IPS-NIHi7 (cell line): ENCODE results near the gene PSORS1C2.
"Not testable (repeated sequence)": the region's sequence is repeated elsewhere in the genome, so short reads cannot be mapped to it uniquely, and the experiment has no call there.

Experiments used
- DNase-seq: peaks from one replicate; pipeline ENCODE4 v3.0.0; 2012; ENCODE audit warnings: mixed read lengths; ENCODE audit errors: extremely low spot score

The PSORS1C2 gene

DNA sequence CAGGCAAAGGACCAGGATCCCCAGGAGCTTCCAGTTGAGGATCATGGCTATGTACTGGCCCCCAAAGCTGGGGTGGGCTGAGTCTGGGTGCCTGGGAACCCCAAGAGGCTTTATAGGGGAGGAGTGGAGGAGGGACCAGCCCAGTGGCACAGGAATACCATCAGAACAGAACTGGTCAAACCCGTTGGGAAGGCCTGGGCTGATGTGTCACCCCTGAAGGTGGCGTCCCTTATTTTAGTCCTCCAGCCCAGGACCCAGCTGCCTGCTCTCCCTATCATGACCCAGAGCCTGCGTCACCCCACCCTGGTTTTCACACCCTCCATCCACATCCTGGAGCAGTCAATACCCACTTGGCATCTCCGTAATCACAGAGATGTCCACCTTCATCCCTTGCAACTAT, at the start of gene PSORS1C2:
Gene PSORS1C2, minus strand, starts transcription at position 85 of the 400 bp plus-strand sequence. Its CDS starts 40 bp downstream, at position 45.
- DNase-seq, result no peak

DNA sequence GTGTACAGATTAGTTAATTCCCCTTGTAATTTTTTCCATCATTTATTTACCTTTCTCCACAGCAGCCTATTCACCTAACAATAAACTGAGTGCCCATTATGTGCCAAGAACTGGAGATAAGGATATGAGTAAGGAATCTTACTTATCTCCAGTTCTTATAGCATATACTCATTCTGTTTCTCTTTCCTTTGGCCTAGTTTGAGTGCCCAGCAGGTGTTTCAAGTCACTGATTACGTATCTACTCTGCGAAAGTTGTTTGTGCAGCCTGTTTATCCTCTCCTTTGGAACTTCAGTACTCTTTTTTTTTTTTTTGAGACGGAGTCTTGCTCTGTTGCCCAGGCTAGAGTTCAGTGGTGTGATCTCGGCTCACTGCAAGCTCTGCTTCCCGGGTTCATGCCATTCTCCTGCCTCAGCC, 48.9 kb upstream of the PSORS1C2 start:
- no peak for DNase-seq

DNA sequence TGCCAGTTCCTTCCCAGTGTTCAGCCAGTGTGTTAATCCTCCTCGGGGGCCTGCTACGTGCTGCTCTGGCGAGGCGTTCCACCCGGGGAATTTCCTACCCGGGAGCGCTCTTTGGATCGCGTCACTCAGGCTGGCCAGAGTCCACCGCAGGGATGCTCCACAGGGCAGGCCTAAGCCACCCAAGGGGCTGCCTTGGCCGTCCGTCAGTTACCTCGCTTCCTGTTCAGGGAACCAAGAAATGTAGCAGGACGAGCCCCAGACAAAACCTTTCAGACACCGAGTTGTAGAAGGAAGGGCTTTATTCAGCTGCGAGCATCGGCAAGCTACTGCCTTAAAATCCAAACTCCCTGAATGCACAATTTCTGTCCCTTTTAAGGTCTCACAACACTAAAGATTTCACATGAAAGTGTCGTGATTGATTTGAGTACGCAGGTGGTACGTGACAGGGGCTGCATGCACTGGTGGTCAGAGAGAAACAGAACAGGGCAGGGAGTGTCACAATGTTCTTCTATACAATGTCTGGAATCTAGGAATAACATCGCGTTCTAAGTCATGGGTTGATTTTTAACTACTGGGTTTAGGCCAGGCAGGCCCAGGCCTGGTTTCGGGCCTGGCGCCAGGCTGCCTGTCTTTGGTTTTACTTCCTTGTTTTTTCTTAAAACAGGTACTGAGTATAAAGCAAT, 47.3 kb upstream of the PSORS1C2 start:
- no peak for DNase-seq

DNA sequence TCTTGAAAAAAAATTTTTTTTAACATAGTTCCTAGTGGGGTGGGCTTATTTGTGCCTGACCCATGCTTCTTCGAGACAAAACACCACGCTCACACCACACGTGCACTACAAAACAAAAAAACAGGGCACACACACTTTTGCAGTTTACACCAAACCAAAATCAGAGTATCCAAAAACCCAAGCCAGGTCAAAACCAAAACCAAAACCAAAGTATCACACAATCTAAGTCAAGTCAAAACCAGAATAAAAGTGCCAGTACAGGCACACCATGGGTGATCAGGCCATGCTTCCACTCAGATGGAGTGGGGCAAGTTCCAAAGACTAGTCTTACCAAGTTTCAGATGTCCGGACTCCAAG, 46.8 kb upstream of the PSORS1C2 start:
- DNase-seq, result not testable (repeated sequence)

DNA sequence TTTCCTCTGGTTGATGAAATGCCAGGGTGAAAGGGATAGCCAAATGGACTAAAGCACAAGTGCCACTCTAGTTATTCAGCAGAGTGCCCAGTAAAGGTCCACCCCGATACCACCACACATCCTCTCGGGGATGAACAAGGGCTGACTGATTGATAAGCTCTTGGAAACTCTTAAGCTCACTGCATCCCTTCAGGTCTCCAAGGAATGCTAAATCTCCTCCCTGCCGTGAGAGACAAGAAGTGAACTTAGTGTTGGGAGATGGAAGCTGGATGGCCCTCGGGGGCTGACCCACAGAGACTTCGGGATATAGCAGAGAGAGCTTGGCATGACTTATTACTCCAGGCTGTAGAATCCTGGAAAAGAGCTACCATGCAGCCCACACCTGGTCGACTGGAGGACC, 45.0 kb upstream of the PSORS1C2 start:
- not testable (repeated sequence) for DNase-seq

GRCh38 chr6:31183287-31183686, 44.4 kb upstream of the PSORS1C2 start:
- DNase-seq, result not testable (repeated sequence)

DNA sequence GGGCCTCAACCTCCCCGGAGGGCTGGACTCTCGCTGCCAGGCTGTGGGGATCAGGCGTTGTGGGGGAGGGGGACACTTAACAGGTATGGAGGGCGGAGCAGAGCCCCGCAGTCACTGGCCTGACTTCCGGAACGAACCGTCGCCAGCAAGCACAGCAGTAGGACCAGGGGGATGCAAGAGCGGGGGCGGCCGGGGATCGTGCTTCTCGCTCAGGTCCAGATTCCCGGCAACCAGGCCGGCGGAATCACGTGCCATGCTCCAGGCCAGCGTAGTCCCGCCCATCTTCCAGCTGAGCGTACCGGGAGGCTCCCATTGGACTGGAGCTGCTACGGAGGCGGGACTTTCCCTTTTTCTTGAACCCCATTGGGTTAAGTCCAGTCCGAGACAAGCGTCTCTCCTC, 41.6 kb upstream of the PSORS1C2 start:
- DNase-seq, result peak; percentile 72

- no peak for DNase-seq
Measured at GRCh38 chr6:31179896-31180295, 41.0 kb upstream of the PSORS1C2 start.

DNA sequence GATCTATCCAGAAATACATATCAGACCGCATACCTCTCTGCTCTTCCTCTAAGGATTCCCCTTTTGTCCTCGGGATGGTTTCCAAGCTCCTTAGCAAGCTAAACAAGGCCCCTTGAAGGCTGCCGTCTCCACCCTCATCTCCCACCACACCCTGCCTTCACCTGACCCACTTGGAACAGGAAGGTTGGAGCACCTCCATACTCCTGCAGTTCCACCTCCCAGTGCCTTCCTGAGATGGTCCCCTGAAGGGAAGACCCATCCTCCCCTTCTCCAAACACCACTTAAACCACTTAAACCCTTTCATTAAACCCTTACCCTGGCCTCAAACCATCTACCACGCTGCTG, 40.1 kb upstream of the PSORS1C2 start:
- no peak for DNase-seq

- DNase-seq, result no peak
Measured at GRCh38 chr6:31178143-31179041, 39.5 kb upstream of the PSORS1C2 start.

DNA sequence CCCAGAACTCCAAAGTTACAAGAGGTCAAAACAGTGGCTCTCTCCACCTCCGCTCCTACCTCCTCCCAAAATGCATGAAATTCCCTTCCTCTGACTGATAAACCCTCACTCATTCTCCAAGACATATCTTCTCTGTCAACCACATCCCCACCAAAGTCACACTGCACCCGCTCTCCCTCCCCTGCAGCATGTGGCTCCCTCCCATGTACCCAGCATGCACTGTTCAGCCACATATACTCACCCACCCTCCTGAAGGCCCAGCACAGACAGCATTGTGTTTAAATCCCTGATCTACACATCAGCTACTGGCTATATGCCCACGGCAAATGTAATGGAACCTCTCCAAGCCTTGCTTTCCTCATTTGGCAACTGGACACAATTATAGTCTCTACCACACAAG, 37.1 kb upstream of the PSORS1C2 start:
- DNase-seq, result no peak

DNA sequence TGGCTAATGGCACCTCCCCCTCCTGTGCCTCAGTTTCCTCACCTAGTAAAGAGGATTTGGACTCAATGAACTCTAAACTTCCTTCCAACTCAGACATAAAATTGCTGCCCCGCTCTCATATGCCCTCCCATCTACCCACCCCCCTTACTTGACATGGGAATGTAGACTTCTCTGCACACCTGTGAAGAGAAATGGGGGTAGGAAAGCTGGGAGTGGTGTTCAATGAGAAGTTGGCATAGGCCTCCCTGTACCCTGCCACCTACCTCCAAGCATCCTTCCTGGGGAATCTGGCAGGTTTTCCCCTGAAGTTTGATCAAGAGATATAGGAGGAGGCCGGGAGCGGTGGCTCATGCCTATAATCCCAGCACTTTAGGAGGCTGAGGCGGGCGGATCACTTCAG, 35.5 kb upstream of the PSORS1C2 start:
- DNase-seq, result no peak

DNA sequence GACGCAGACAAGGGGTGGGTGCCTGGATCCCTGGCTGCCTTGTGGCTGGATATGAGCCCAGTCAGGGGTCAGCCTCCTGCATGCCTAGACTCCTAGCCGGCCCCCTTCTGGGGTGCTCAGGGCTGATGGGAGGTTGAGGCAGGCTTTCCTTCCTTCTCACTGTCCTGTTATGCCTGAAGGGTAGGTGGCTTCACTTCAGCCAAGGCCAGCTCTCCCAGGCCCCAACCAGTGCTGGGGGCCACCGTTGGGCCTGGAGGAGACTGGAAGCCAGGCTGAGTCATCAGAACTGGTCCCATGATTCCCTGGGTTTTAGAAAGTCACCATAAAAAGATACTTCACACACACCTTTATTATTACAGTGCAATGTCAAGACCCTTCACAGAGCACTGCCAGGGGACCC, 34.5 kb upstream of the PSORS1C2 start:
- no peak for DNase-seq

GRCh38 chr6:31172973-31173384, 34.1 kb upstream of the PSORS1C2 start:
- peak; percentile 82 for DNase-seq

- peak; percentile 77 for DNase-seq
Measured at GRCh38 chr6:31171931-31172905, 33.4 kb upstream of the PSORS1C2 start.

GRCh38 chr6:31170987-31171671, 32.3 kb upstream of the PSORS1C2 start:
- no peak for DNase-seq

GRCh38 chr6:31170600-31170881, 31.7 kb upstream of the PSORS1C2 start, which contains the start of gene POU5F1:
POU5F1 (minus strand) TSS chr6:31170682; CDS start chr6:31170620, 62 bp downstream.
- peak; percentile 53 for DNase-seq

- not testable (repeated sequence) for DNase-seq
Measured at GRCh38 chr6:31169858-31170599, 31.2 kb upstream of the PSORS1C2 start.

- DNase-seq, result no peak
Measured at GRCh38 chr6:31169123-31169857, 30.4 kb upstream of the PSORS1C2 start.

DNA sequence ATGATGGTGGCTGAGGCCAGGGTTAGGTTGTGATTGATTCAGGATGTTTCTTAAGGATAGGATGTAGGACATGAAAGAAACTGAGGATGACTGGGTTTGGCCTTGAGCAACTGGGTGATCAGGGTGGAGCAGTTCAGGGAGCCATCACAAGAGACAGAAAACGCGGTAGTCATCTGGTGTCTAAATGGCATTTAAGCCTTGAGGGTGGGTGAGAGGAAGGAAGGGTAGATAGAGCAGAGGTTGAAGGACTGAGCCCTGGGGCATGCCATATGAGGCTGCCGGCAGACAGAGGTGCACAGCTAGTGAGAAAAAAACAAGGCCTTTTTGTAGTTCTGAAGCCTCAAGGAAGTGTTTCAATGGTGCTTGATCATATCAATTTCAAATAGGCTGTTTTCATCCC, 29.7 kb upstream of the PSORS1C2 start:
- no peak for DNase-seq
